GM23338 (cell line): ENCODE data around the gene KIF21A. TPM values are rescaled to one million over a fixed set of nuclear protein-coding genes. Genes with fewer than 3 reads are reported as not detected.

Experiments used
- ATAC-seq: fragments of 200-7000 bp; cut with Tn5 transposase; 3 replicates; pipeline ENCODE4 v1.9.1; 2020
- DNase-seq: peaks from one replicate; pipeline ENCODE4 v3.0.0-alpha.2; 2015; ENCODE audit warnings: low spot score
- H2AFZ ChIP-seq: fragments of 200-600 bp; sonication (generic); 2 replicates; pipeline ENCODE4 v1.8.0; 2016; ENCODE audit warnings: antibody characterized with exemption, mild to moderate bottlenecking, moderate library complexity
- H3F3A ChIP-seq: fragments of 200-600 bp; sonication (generic); replicated peaks from 2 replicates; pipeline ENCODE4 v1.8.0; 2017; ENCODE audit warnings: antibody characterized with exemption, mixed run types, low read depth
- H3K27ac ChIP-seq: fragments of 200-600 bp; sonication (generic); 2 replicates; pipeline ENCODE4 v1.6.1; 2016; ENCODE audit warnings: low read depth
- H3K27me3 ChIP-seq: fragments of 200-600 bp; sonication (generic); 2 replicates; pipeline ENCODE4 v1.8.0; 2016; ENCODE audit warnings: mild to moderate bottlenecking, mixed run types, moderate library complexity; ENCODE audit not compliant: insufficient read depth
- H3K36me3 ChIP-seq: fragments of 200-600 bp; sonication (generic); 2 replicates; pipeline ENCODE4 v1.8.0; 2016; ENCODE audit warnings: mild to moderate bottlenecking; ENCODE audit not compliant: insufficient read depth
- H3K4me1 ChIP-seq: fragments of 200-600 bp; sonication (generic); 2 replicates; pipeline ENCODE4 v1.8.0; 2016; ENCODE audit warnings: mild to moderate bottlenecking, moderate library complexity; ENCODE audit not compliant: insufficient read depth
- H3K4me2 ChIP-seq: fragments of 200-600 bp; sonication (generic); 2 replicates; pipeline ENCODE4 v1.7.1; 2017; ENCODE audit warnings: mixed run types
- H3K4me3 ChIP-seq: fragments of 200-600 bp; sonication (generic); 2 replicates; pipeline ENCODE4 v1.6.1; 2016; ENCODE audit warnings: mixed run types
- H3K79me2 ChIP-seq: fragments of 200-600 bp; sonication (generic); replicated peaks from 2 replicates; pipeline ENCODE4 v1.8.0; 2017; ENCODE audit warnings: mild to moderate bottlenecking; ENCODE audit not compliant: insufficient read depth
- H3K9me2 ChIP-seq: fragments of 200-600 bp; sonication (generic); 2 replicates; pipeline ENCODE4 v1.8.0; 2017; ENCODE audit not compliant: insufficient read depth
- H4K20me1 ChIP-seq: fragments of 200-600 bp; sonication (generic); replicated peaks from 2 replicates; pipeline ENCODE4 v1.8.0; 2017; ENCODE audit warnings: mild to moderate bottlenecking; ENCODE audit not compliant: insufficient read depth
- H3K27ac Mint-ChIP-seq: 2 replicates; pipeline ENCODE4 v1.8.0; 2020; ENCODE audit warnings: inconsistent platforms, mild to moderate bottlenecking, moderate library complexity, mixed read lengths
- H3K27me3 Mint-ChIP-seq: 3 replicates; pipeline ENCODE4 v1.8.0; 2022; ENCODE audit warnings: low read depth, mild to moderate bottlenecking, moderate library complexity, mixed read lengths, inconsistent platforms; ENCODE audit not compliant: insufficient read depth, poor library complexity
- H3K36me3 Mint-ChIP-seq: 3 replicates; pipeline ENCODE4 v1.8.0; 2021; ENCODE audit warnings: low read depth, mild to moderate bottlenecking, inconsistent platforms, moderate library complexity, mixed read lengths
- H3K4me1 Mint-ChIP-seq: 3 replicates; pipeline ENCODE4 v1.8.0; 2020; ENCODE audit warnings: mild to moderate bottlenecking, inconsistent platforms, mixed read lengths
- H3K4me3 Mint-ChIP-seq: 3 replicates; pipeline ENCODE4 v1.8.0; 2021; ENCODE audit warnings: moderate library complexity, mild to moderate bottlenecking, inconsistent platforms, mixed read lengths
- H3K9me3 Mint-ChIP-seq: 3 replicates; pipeline ENCODE4 v1.8.0; 2020; ENCODE audit warnings: moderate library complexity, mild to moderate bottlenecking, inconsistent platforms, mixed read lengths
- CTCF ChIP-seq, 2 experiments: fragments of 200-600 bp in 1 of 2; sonication (generic) in 1 of 2; conservative IDR thresholded peaks; 2 replicates each; pipeline versions ENCODE4 v1.5.1 to v1.6.1; 2016 to 2017; ENCODE audit warnings: antibody characterized with exemption in 2 of 2, low read depth in 2 of 2, mild to moderate bottlenecking in 2 of 2, moderate library complexity in 1 of 2
- ETS1 ChIP-seq: IDR thresholded peaks from 2 replicates; pipeline ENCODE4 v1.6.1; 2016; ENCODE audit warnings: antibody characterized with exemption
- EZH2 ChIP-seq: fragments of 200-600 bp; sonication (generic); IDR thresholded peaks from one replicate; pipeline ENCODE4 v1.8.0; 2017; ENCODE audit warnings: antibody characterized with exemption, mild to moderate bottlenecking, low read depth; ENCODE audit not compliant: unreplicated experiment
- JUNB ChIP-seq: IDR thresholded peaks from one replicate; pipeline ENCODE4 v1.6.1; 2016; ENCODE audit warnings: antibody characterized with exemption; ENCODE audit not compliant: unreplicated experiment
- POLR2AphosphoS5 ChIP-seq: IDR thresholded peaks from 2 replicates; pipeline ENCODE4 v1.6.1; 2016; ENCODE audit warnings: antibody characterized with exemption, low read depth
- REST ChIP-seq: IDR thresholded peaks from one replicate; pipeline ENCODE4 v1.6.1; 2018; ENCODE audit warnings: antibody characterized with exemption; ENCODE audit not compliant: unreplicated experiment
- STAT1 ChIP-seq: IDR thresholded peaks from one replicate; pipeline ENCODE4 v1.6.1; 2016; ENCODE audit warnings: antibody characterized with exemption; ENCODE audit not compliant: unreplicated experiment
- ZNF114 ChIP-seq: fragments of 250-450 bp; sonication (Bioruptor Pico); IDR thresholded peaks from 2 replicates; pipeline ENCODE4 v1.5.0; 2020; ENCODE audit warnings: mild to moderate bottlenecking, moderate library complexity
- ZNF331 ChIP-seq: fragments of 250-450 bp; sonication (Bioruptor Pico); IDR thresholded peaks from 2 replicates; pipeline ENCODE4 v1.5.0; 2020; ENCODE audit warnings: low read depth, mild to moderate bottlenecking, moderate library complexity
- ZNF462 ChIP-seq: fragments of 250-450 bp; sonication (Bioruptor Pico); IDR thresholded peaks from 2 replicates; pipeline ENCODE4 v1.5.0; 2020; ENCODE audit warnings: mild to moderate bottlenecking, moderate library complexity
- polyA plus RNA-seq: library from polyadenylated mRNA; unstranded; fragments of >200 nt; fragmentation: Nextera tagmentation; extraction: Ambion mirVana; gene quantifications from 2 replicates; pipeline ENCODE4 v1.2.1, GENCODE V29; 2016
- total RNA-seq: library from RNA; depleted of rRNA; stranded (reverse); fragments of >200 nt; shearing (Covaris generic); gene quantifications from 2 replicates; pipeline ENCODE4 v1.2.3, GENCODE V29; 2014

KIF21A gene
- total and polyA plus RNA-seq, 2 experiments from 2014 or later: 28.8 to 32.0 TPM

- no peak for TF ChIP-seq CTCF (conservative IDR thresholded peaks at IDR 0.05; ENCODE audit: low read depth in 2 of 2)
- TF ChIP-seq ETS1: no peak
- no peak for TF ChIP-seq STAT1
- no peak for TF ChIP-seq POLR2AphosphoS5
- TF ChIP-seq EZH2: no peak
Observed at GRCh38 chr12:39341761-39342160, 101.2 kb downstream of the KIF21A start (continued).

DNA sequence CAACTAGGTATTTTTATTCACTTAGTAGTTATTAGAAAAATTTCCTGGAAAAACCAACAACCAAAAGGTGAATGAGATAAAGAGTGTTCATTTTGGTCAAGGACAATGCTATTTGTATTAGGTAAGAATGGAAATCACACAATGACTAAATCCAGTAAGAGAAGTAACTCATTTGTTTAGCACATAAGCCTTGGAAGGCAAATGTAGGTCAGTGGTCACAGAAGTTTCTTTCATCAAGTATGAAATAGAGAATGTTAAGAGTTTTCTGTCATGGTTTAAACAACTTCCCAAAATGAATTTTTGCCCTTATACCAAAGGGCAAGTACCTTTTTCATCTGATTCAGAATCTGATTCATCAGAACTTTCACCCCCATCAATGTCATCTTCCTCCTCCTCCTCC, 101.7 kb downstream of the KIF21A start:
- Mint-ChIP-seq H3K4me1 (peaks cover 5% of the 10 kb centered on the region), H3K9me3 (no peaks in the 10 kb centered on the region), H3K4me3 (no peak overlapping the region), H3K36me3 (peaks cover 20% of the 10 kb centered on the region), H3K27me3 (no peaks in the 10 kb centered on the region), H3K27ac (no peak overlapping the region)
- DNase-seq (no peak), ATAC-seq (no peak)
- no peaks in the 10 kb centered on the region for H3K4me1 ChIP-seq
- H3K4me3 ChIP-seq: no peak overlapping the region
- no peaks in the 10 kb centered on the region; the same call in 1 of the 2 replicates for H3K36me3 ChIP-seq
- no peak overlapping the region for H2AFZ ChIP-seq
- H3K79me2 ChIP-seq: no peaks in the 10 kb centered on the region
- H3K9me2 ChIP-seq: no peaks in the 10 kb centered on the region
- no peaks in the 10 kb centered on the region for H3K27me3 ChIP-seq
- H3K27ac ChIP-seq: no peak overlapping the region
- H4K20me1 ChIP-seq: no peaks in the 10 kb centered on the region
- H3K4me2 ChIP-seq: no peak overlapping the region
- no peaks in the 10 kb centered on the region for H3F3A ChIP-seq
- TF ChIP-seq ZNF114 (CRISPR knock-in tag) (no peak), ZNF462 (no peak), REST (no peak), ZNF331 (CRISPR knock-in tag) (no peak), POLR2AphosphoS5 (no peak), EZH2 (no peak), CTCF (conservative IDR thresholded peaks at IDR 0.05; ENCODE audit: low read depth in 2 of 2) (no peak), JUNB (no peak)
